GM12891 (cell line): ENCODE measurements around the gene RNF213.

Source experiments
- POLR2AphosphoS5 ChIP-seq: IDR thresholded peaks from 2 replicates; pipeline ENCODE4 v1.6.1; 2011; ENCODE audit warnings: low read depth, low read length, control low read depth
- TAF1 ChIP-seq: IDR thresholded peaks from 2 replicates; pipeline ENCODE4 v1.6.1; 2011; ENCODE audit warnings: low read depth, low read length, control low read depth

GRCh38 chr17:80224683-80225082, 36.0 kb upstream of the RNF213 start:
- TF ChIP-seq POLR2AphosphoS5 (no peak), TAF1 (no peak)
